ENCODE data around the gene TLE3.

Gene TLE3

DNA sequence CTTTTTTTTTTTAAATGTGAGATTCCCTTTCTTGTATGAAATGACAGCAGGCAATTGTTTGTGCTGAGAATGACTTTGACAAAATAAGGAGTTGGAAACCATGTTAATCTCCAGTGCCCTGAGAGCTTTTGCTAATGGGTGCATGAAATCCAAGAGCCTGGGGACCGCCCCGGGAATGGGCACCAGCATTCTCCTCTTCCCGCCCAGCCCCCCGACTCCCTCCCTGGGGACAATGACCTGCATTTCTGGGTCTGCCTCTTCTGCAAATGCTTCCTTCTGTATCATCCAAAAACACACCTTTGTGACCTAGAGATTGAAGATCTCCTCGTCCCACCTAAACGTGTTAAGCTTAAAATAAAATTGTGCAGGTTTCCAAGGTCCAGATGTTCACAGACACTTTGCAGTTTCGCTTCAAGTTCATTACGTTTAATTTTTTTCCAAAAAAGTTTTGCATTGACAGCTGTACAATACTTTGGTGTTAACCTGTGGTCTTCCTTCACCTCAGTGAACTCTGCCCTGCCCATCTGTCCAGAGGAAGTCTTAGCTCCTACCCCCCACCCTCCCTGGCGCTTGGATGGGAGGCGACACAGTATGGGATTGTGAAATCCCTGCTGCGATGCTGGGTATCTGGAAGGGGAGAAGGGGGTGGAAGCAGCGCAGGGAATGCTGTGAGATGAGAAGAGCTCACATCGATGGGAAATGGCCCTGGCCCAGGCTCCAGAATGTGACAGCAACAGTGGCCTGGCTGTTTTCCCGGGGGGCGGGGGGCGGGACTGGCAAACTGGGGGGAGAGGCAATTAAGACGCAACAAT is 50.1 kb downstream of the TLE3 start:
- no peak for DNase-seq (ENCODE audit: low read depth)

DNA sequence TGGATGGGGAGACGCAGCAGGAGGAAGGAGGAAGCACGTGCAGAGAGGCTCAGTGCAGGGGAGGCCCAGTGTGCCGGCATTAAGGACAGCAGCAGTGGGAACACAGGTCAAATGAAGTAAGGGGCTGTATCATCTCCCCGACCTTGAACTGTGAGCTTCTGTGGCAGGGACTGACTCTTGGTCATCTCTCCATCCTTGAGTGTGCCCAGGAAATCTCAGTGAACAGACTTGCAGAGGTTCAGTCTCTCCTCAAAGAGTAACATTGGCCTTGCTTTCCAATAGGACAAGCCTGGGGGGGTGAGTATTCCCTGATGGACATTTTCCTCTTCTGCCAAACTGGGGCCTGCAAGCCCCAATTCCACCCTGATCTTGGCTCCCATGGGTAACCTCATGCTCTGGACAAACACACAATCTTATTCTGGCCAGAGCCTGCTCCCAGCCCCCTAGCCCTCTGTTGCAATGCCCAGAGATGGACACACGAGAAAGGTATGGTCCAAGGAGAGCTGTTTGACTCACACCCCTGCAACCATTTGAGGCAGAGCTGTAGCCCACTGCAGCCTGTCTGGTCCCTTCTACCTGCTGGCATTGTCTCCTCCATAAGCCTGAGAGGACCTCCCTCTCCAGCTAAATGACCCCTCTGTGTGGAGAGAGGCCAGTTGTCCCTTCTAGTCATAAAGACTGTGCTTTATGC is 50.9 kb downstream of the TLE3 start:
- DNase-seq (ENCODE audit: low read depth): no peak

DNA sequence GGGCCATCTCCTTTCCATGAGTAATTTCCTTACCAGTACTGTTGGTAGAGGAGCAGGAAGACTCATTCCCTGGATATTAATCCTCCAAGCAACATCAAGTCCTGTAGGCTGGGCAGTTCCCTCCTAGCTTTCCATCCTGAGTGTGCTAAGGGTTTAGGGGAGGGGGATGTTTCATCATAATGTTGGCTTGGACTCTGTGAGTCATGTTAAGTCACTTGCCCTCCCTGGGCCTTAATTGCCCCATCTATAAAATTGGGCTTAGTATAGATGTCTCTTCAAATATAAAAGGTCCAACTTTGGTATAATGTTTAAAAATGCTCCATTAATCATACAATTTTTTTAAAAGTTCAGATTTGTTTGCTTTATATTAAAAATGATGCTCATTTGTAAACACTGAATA is 52.7 kb downstream of the TLE3 start:
- no peak for DNase-seq (ENCODE audit: low read depth)

- no peak for DNase-seq (ENCODE audit: low read depth)
Observed at GRCh38 chr15:70044168-70044567, 53.5 kb downstream of the TLE3 start.

- DNase-seq (ENCODE audit: low read depth): no peak
Observed at GRCh38 chr15:70043590-70043989, 54.1 kb downstream of the TLE3 start.

GRCh38 chr15:70042553-70043214 is 55.0 kb downstream of the TLE3 start:
- no peak for DNase-seq (ENCODE audit: low read depth)

- no peak for DNase-seq (ENCODE audit: low read depth)
Observed at GRCh38 chr15:70039917-70040316, 57.8 kb downstream of the TLE3 start.

- no peak for DNase-seq (ENCODE audit: low read depth)
Observed at GRCh38 chr15:70038730-70039392, 58.9 kb downstream of the TLE3 start.

GRCh38 chr15:70037292-70037640 is 60.5 kb downstream of the TLE3 start:
- no peak for DNase-seq (ENCODE audit: low read depth)

DNA sequence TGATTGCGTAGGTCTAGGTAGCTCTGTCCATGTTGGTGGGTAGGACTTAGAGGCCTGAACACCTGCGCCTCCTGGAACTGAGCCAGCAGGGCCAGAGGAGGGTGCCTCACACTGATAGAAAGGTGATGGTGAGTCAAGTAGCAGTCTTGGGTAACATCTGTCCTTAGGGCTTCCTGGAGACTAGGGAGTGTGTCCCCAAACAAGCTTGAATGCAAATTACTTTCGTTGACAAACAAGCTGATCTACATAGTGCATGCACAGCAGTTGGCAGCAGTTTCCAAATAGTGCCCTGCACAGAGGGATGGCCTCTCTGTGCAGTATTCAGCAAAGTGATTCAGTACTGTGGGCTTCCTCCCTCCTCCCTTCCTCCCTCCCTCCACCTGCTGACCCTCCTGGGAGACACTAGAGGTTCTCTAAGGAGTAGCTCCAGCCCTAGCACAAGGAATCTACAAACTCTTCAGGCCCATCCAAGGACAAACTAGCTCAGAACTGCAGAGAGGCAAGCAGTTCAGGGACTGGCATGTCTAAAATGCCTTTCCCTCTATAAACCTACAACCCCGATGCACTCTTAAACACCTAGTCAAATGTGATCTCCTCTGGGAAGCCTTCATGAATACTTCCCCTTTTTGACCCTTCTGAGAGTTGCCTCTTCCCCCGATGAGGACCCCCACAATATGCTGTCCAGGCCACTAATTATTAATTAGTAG is 61.0 kb downstream of the TLE3 start:
- no peak for DNase-seq (ENCODE audit: low read depth)

DNA sequence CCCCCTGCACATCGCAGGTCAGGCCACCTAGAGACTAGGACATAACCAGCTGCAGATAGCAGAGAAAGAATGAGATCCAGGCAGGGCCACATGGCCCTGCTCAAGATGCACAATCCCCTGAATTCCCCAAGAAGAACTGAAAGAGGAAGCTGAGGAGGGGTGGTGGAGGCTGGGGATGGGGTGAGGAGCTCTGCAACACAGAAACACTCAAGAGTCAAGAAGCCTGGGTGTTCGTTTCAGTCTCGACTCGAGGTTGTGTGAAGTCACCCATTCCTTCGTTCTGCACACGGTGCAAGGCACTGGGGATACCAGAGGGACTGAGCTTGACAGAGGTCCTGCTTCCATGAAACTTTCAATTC is 62.0 kb downstream of the TLE3 start:
- DNase-seq (ENCODE audit: low read depth): no peak

GRCh38 chr15:70035051-70035718 is 62.5 kb downstream of the TLE3 start:
- DNase-seq (ENCODE audit: low read depth): no peak

GRCh38 chr15:70034596-70034995 is 63.1 kb downstream of the TLE3 start:
- DNase-seq (ENCODE audit: low read depth): no peak

DNA sequence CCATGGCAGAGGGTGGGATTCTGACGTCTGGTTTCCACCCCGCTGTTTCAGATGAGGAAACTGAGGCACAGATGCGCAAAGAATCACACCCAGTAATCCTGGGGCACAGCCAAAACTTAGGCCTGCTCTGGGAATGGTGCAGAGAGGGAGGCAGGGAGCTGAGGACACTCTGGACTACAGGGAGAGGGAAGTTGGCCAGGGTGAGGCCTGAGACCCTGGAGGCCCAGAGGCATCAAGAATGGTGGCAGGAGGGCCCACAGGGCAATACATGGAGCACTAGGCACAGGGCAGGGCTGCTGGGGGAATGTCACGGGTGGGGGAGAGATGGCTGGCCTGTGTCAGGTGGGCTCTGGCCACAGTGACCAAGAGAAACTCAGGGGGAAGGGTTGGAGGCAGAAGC is 63.6 kb downstream of the TLE3 start:
- no peak for DNase-seq (ENCODE audit: low read depth)

- no peak for DNase-seq (ENCODE audit: low read depth)
Observed at GRCh38 chr15:70033529-70034140, 64.1 kb downstream of the TLE3 start.

- DNase-seq (ENCODE audit: low read depth): no peak
Observed at GRCh38 chr15:70033109-70033508, 64.6 kb downstream of the TLE3 start.

- DNase-seq (ENCODE audit: low read depth): no peak
Observed at GRCh38 chr15:70032509-70032908, 65.2 kb downstream of the TLE3 start.

DNA sequence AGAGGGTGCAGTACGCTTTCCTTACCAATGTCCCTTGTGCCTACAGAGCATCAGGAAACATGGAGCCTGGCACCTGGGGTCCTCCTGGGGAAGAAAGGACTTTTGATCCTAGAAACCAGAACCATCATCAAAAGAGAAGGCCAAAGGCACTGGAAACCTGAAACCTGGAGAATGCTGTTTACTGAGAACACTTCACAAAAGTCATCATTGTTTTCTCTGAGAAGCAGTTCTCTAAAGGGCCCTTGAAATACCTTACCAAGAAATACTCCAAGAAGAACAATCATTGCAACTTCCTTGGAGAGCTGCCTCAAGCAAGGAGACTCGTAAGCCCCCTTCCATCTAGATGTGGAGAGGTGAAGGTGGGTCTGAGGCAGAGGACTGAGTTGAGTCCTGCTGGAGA is 66.0 kb downstream of the TLE3 start:
- DNase-seq (ENCODE audit: low read depth): no peak

DNA sequence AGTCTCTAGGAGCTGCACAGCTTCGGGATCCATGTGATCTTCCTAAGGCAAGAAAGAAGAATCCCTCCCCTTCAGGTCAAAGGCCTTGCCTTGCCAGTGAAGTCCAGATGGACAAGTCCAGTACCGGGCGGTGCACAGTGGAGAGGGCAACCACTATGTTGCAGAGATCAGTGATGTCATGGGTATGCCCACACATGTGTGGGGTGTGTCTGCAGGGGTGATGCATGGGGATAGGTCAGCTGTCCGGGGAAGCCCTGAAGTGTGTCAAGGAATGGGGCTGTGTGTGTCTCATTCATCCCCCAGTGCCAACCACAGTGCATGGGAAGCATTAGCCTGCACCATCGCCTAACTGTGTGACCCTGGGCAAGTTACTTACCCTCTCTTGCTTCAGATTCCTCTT is 66.5 kb downstream of the TLE3 start:
- DNase-seq (ENCODE audit: low read depth): no peak

- no peak for DNase-seq (ENCODE audit: low read depth)
Observed at GRCh38 chr15:70030851-70031250, 66.9 kb downstream of the TLE3 start.

DNA sequence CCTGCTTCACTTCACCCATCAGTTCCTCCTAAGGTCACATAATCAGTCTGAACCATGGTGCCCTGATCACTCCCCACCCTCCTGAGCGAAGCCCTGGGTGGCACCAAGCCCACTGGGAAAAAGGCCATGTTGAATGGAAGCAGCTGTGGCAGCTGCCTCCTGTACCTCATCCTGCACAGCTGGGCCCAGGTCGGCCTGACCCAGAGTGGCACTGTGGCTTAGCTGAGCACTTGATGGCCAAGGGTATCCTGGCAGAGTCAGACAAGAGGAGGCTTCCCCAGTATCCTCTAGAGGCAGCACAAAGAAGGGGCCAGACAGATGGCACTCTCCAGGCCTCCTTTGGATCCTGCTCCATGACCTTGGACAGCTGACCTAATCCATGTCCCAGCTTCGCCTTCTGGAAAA is 68.4 kb downstream of the TLE3 start:
- no peak for DNase-seq (ENCODE audit: low read depth)
